GM12878 (cell line): ENCODE data around the gene TADA3. TPM values are rescaled to one million over a fixed set of nuclear protein-coding genes. Genes with fewer than 3 reads are reported as not detected.

ENCODE experiments used
- ATAC-seq: fragments of 200-7000 bp; cut with Tn5 transposase; 3 replicates; pipeline ENCODE4 v1.9.1; 2020; ENCODE audit warnings: mild to moderate bottlenecking, moderate library complexity
- BruUV-seq: library from RNA; stranded (reverse); fragments of 400-500 nt; replicated peaks from 2 replicates; lab custom pipeline; 2021; lab: Mats Ljungman, UMichigan
- CTCF ChIA-PET: fragments of 300-600 bp; sonication (Branson Sonifier 250); formaldehyde crosslinking; extraction: SDS; loops from one replicate; lab custom pipeline; 2021; ENCODE audit warnings: inconsistent platforms; lab: Yijun Ruan, JAX
- POLR2A ChIA-PET: fragments of 350-600 bp; formaldehyde crosslinking; extraction: SDS; loops from one replicate; lab custom pipeline; 2021; ENCODE audit warnings: inconsistent platforms; lab: Charles Lee
- RAD21 ChIA-PET: fragments of 300-600 bp; sonication (Branson Sonifier 250); formaldehyde crosslinking; loops from one replicate; lab custom pipeline; 2023; ENCODE audit warnings: antibody characterized with exemption; ENCODE audit not compliant: unreplicated experiment; lab: Charles Lee
- SMC1A ChIA-PET: fragments of 300-600 bp; sonication (Branson Sonifier 250); formaldehyde crosslinking; loops from one replicate; lab custom pipeline; 2023; ENCODE audit not compliant: unreplicated experiment, uncharacterized antibody; lab: Charles Lee
- DNase-seq: peaks from one replicate; pipeline ENCODE4 v3.0.0-alpha.2; 2011; ENCODE audit warnings: low read depth, low spot score
- FAIRE-seq: peaks from 3 replicates; lab custom pipeline; 2011; peaks lifted over from hg19 to GRCh38; lab: Jason Lieb, UNC
- H2AFZ ChIP-seq: 2 replicates; pipeline ENCODE4 v1.6.0; 2011; ENCODE audit warnings: low read depth, low read length, control low read depth; ENCODE audit not compliant: control insufficient read depth
- H3K27ac ChIP-seq: 2 replicates; pipeline ENCODE4 v1.5.1; 2011; ENCODE audit warnings: control low read depth; ENCODE audit not compliant: control insufficient read depth, insufficient read depth
- H3K27me3 ChIP-seq, 2 experiments: replicated peaks in 1 of 2; 2 replicates each; pipeline versions ENCODE4 v1.6.0 to v1.6.1; 2011; ENCODE audit warnings: low read length in 1 of 2; ENCODE audit not compliant: control insufficient read depth in 2 of 2, insufficient read depth in 2 of 2
- H3K36me3 ChIP-seq, 2 experiments: 2 replicates each; pipeline ENCODE4 v1.5.1; 2011; ENCODE audit warnings: low read length in 1 of 2; ENCODE audit not compliant: control insufficient read depth in 2 of 2, insufficient read depth in 2 of 2
- H3K4me1 ChIP-seq: 2 replicates; pipeline ENCODE4 v1.6.1; 2011; ENCODE audit warnings: mild to moderate bottlenecking, low read length, moderate library complexity, mixed read lengths; ENCODE audit not compliant: control insufficient read depth, insufficient read depth
- H3K4me2 ChIP-seq: 2 replicates; pipeline ENCODE4 v1.6.0; 2011; ENCODE audit warnings: control low read depth; ENCODE audit not compliant: control insufficient read depth, insufficient read depth
- H3K4me3 ChIP-seq: fragments of 200-600 bp; sonication (generic); 2 replicates; pipeline ENCODE4 v1.5.1; 2016
- H3K79me2 ChIP-seq: 2 replicates; pipeline ENCODE4 v1.6.0; 2011; ENCODE audit warnings: low read length; ENCODE audit not compliant: control insufficient read depth, insufficient read depth
- H3K9ac ChIP-seq: 2 replicates; pipeline ENCODE4 v1.8.0; 2011; ENCODE audit warnings: low read length, control low read depth, mixed read lengths; ENCODE audit not compliant: control insufficient read depth, insufficient read depth
- H3K9me3 ChIP-seq: replicated peaks from 3 replicates; pipeline ENCODE4 v1.5.1; 2011; ENCODE audit warnings: mild to moderate bottlenecking, low read length; ENCODE audit not compliant: control insufficient read depth, insufficient read depth
- H4K20me1 ChIP-seq: 2 replicates; pipeline ENCODE4 v1.6.0; 2011; ENCODE audit not compliant: control insufficient read depth, insufficient read depth
- BACH1 ChIP-seq: fragments of 450-650 bp; IDR thresholded peaks from 2 replicates; pipeline ENCODE4 v1.6.1; 2017; ENCODE audit warnings: mild to moderate bottlenecking, borderline replicate concordance
- ESRRA ChIP-seq: IDR thresholded peaks from 2 replicates; pipeline ENCODE4 v1.6.1; 2012; ENCODE audit warnings: mild to moderate bottlenecking, low read length, improper control_type of control experiment
- MEF2B ChIP-seq: fragments of 450-650 bp; IDR thresholded peaks from 2 replicates; pipeline ENCODE4 v1.6.1; 2018; ENCODE audit warnings: mild to moderate bottlenecking, moderate library complexity; ENCODE audit not compliant: partially characterized antibody, poor library complexity, severe bottlenecking
- MYC ChIP-seq: IDR thresholded peaks from 2 replicates; pipeline ENCODE4 v1.6.1; 2011; ENCODE audit warnings: mild to moderate bottlenecking, low read length, moderate library complexity, inconsistent platforms; ENCODE audit not compliant: insufficient read depth, insufficient replicate concordance, insufficient read length, severe bottlenecking
- WGBS: methylation state at CpG from one replicate; pipeline ENCODE4 v1.1.6; 2016; ENCODE audit warnings: low lambda C conversion rate; ENCODE audit not compliant: insufficient replicate concordance, insufficient coverage; ENCODE audit errors: missing lambda C conversion rate; 5-methylcytosine and 5-hydroxymethylcytosine counted together
- in situ Hi-C: fragments of 300-500 bp; cut with MboI; formaldehyde crosslinking; loops from 9 replicates; pipeline ENCODE4 v1.14.3; 2018; ENCODE audit warnings: mixed read lengths
- intact Hi-C: fragments of 100-400 bp; cut with micrococcal nuclease; formaldehyde crosslinking; loops from one replicate; pipeline ENCODE4 v1.14.2; 2022; ENCODE audit not compliant: unreplicated experiment
- polyA plus RNA-seq, 11 experiments: library from polyadenylated mRNA; depleted of rRNA in 4 of 11; unstranded in 6 of 11; stranded (reverse) in 5 of 11; fragments of >200 nt; fragmentation: Nextera tagmentation in 4 of 11; fragmentation: Illumina TruSeq in 1 of 11; extraction: Ambion mirVana in 4 of 11; extraction: Trizol in 1 of 11; gene quantifications; 1 replicate in 1 of 11; 2 replicates in 10 of 11; pipeline versions ENCODE4 v1.2.1 to v1.2.3, GENCODE V29; 2011 to 2016; ENCODE audit warnings: inconsistent platforms in 2 of 11, missing spikeins in 2 of 11, low read depth in 1 of 11
- total RNA-seq, 4 experiments: library from RNA; depleted of rRNA in 3 of 4; stranded (reverse); fragments of >200 nt in 3 of 4; fragmentation: Illumina TruSeq in 1 of 4; extraction: Trizol in 1 of 4; gene quantifications; 2 replicates each; pipeline versions ENCODE4 v1.2.1 to v1.2.3, GENCODE V29; 2013 to 2021
- TF ChIP-seq, protein P1 (sequence below): fragments of 450-650 bp; formaldehyde crosslinking; IDR thresholded peaks from 2 replicates; pipeline ENCODE4 v1.4.0; 2022; ENCODE audit warnings: mild to moderate bottlenecking, moderate library complexity
- TF ChIP-seq, protein P2 (sequence below): fragments of 450-650 bp; IDR thresholded peaks from 2 replicates; pipeline ENCODE4 v1.6.1; 2018; ENCODE audit warnings: mild to moderate bottlenecking, low read depth, moderate library complexity; ENCODE audit not compliant: partially characterized antibody
- TF ChIP-seq, protein P3 (sequence below): fragments of 450-650 bp; IDR thresholded peaks from 2 replicates; pipeline ENCODE4 v1.6.1; 2017; ENCODE audit warnings: mild to moderate bottlenecking, moderate library complexity
- TF ChIP-seq, protein P4 (sequence below): fragments of 450-650 bp; IDR thresholded peaks from 2 replicates; pipeline ENCODE4 v1.6.1; 2017; ENCODE audit warnings: borderline replicate concordance

The TADA3 gene
- total and polyA plus RNA-seq, 10 of the 15 experiments (the other 5 are each of a cell fraction or from before 2014, with no cell fraction given) = 2.6 to 71.2 (median 51.0) TPM

DNA sequence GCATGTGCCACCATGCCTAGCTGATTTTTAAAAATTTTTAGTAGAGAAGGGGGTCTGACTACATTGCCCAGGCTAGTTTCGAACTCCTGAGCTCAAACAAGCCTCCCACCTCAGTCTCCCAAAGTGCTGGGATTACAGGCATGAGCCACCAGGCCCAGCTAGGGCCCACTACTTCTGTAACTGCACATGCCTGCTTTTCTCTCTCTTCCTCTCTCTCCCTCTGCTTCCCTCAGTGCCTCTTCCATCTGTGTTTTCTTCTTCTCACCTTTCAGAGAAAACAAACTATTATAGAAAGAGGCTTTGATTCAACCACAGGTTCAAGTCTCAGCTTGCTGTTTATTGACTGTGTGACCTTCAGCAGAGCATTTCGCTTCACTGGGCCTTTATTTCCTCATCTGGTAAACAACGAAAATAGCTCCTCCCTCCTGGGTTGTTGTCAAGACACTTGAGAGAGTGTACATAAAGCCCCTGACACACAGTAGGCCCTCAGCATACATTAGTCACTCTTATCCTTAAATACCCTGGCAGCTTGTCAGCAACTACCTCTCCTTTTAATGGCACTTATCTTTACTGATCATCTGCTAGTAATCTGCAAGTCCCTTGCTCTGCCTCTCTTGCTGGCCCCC, 10.2 kb downstream of the TADA3 start (continued):
- TF ChIP-seq, protein P1, sequence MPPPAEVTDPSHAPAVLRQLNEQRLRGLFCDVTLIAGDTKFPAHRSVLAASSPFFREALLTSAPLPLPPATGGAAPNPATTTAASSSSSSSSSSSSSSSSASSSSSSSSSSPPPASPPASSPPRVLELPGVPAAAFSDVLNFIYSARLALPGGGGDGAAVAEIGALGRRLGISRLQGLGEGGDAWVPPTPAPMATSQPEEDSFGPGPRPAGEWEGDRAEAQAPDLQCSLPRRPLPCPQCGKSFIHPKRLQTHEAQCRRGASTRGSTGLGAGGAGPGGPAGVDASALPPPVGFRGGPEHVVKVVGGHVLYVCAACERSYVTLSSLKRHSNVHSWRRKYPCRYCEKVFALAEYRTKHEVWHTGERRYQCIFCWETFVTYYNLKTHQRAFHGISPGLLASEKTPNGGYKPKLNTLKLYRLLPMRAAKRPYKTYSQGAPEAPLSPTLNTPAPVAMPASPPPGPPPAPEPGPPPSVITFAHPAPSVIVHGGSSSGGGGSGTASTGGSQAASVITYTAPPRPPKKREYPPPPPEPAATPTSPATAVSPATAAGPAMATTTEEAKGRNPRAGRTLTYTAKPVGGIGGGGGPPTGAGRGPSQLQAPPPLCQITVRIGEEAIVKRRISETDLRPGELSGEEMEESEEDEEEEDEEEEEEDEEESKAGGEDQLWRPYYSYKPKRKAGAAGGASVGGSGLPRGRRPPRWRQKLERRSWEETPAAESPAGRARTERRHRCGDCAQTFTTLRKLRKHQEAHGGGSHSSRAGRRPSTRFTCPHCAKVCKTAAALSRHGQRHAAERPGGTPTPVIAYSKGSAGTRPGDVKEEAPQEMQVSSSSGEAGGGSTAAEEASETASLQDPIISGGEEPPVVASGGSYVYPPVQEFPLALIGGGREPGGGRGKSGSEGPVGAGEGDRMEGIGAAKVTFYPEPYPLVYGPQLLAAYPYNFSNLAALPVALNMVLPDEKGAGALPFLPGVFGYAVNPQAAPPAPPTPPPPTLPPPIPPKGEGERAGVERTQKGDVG (CRISPR knock-in tag) = no peak
- no peak for TF ChIP-seq ESRRA

DNA sequence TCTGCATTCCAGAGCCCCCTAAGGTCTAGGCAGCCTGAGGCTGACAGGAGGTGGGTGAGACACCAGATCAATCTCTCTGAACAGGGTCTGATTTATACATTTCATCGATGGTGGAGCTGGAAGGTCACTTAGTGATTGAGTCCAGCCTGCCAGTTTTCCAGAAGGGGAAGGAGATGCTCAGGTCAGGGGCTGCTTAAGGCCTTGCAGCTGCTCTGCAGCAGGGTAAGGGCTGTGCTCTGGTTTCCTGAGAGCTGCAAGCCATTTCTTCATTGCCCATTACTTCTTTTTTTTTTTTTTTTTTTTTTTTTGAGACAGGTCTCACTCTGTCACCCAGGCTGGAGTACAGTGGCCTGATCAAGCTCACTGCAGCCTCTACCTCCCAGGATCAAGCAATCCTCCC, 10.7 kb downstream of the TADA3 start:
- RAD21 ChIA-PET = interaction anchor here (1.3 to 3.0 kb wide), 6 partner anchors 12 to 693 kb away, joined by 3 to 11 read pairs (median 4); partner anchors contain the start of genes ARPC4 and OGG1
- no peak overlapping the region for H3K4me3 ChIP-seq
- intact Hi-C loops (no loop called here), in situ Hi-C loops (no loop called here)
- no peak overlapping the region for H2AFZ ChIP-seq
- CTCF ChIA-PET = interaction anchor here (0.6 to 4.0 kb wide), 8 partner anchors 9 to 428 kb away, joined by 3 to 15 read pairs (median 3); partner anchors contain the start of genes ARPC4, CRELD1 and OGG1
- no peak overlapping the region for H3K4me2 ChIP-seq
- WGBS = 91% methylated on average over 1 of the region's 1 CpG
- peaks cover 2 to 7% of the 10 kb centered on the region in 2 experiments; a peak in 2 of 4 replicates for H3K36me3 ChIP-seq
- POLR2A ChIA-PET = interaction anchor here (0.5 to 1.8 kb wide), 7 partner anchors 9 to 299 kb away, joined by 3 to 9 read pairs (median 4); partner anchors contain the start of genes ARPC4 and TADA3
- ATAC-seq (no peak), FAIRE-seq (no peak), DNase-seq (no peak)
- no peaks in the 10 kb centered on the region for H4K20me1 ChIP-seq
- H3K27me3 ChIP-seq = no peaks in the 10 kb centered on the region
- SMC1A ChIA-PET = interaction anchor here (0.7 to 1.9 kb wide), 8 partner anchors 9 to 276 kb away, joined by 3 to 8 read pairs (median 3); no protein-coding TSS in a partner anchor
- H3K27ac ChIP-seq = no peak overlapping the region
- peaks cover 31% of the 10 kb centered on the region for H3K4me1 ChIP-seq
- no peak overlapping the region for H3K9ac ChIP-seq
- H3K79me2 ChIP-seq = no peaks in the 10 kb centered on the region
- H3K9me3 ChIP-seq = no peaks in the 10 kb centered on the region
- BruUV-seq = no TSS peak
- TF ChIP-seq MYC (no peak), BACH1 (no peak), MEF2B (no peak)
- TF ChIP-seq, protein P2, sequence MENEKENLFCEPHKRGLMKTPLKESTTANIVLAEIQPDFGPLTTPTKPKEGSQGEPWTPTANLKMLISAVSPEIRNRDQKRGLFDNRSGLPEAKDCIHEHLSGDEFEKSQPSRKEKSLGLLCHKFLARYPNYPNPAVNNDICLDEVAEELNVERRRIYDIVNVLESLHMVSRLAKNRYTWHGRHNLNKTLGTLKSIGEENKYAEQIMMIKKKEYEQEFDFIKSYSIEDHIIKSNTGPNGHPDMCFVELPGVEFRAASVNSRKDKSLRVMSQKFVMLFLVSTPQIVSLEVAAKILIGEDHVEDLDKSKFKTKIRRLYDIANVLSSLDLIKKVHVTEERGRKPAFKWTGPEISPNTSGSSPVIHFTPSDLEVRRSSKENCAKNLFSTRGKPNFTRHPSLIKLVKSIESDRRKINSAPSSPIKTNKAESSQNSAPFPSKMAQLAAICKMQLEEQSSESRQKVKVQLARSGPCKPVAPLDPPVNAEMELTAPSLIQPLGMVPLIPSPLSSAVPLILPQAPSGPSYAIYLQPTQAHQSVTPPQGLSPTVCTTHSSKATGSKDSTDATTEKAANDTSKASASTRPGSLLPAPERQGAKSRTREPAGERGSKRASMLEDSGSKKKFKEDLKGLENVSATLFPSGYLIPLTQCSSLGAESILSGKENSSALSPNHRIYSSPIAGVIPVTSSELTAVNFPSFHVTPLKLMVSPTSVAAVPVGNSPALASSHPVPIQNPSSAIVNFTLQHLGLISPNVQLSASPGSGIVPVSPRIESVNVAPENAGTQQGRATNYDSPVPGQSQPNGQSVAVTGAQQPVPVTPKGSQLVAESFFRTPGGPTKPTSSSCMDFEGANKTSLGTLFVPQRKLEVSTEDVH = no peak
- TF ChIP-seq, protein P3, sequence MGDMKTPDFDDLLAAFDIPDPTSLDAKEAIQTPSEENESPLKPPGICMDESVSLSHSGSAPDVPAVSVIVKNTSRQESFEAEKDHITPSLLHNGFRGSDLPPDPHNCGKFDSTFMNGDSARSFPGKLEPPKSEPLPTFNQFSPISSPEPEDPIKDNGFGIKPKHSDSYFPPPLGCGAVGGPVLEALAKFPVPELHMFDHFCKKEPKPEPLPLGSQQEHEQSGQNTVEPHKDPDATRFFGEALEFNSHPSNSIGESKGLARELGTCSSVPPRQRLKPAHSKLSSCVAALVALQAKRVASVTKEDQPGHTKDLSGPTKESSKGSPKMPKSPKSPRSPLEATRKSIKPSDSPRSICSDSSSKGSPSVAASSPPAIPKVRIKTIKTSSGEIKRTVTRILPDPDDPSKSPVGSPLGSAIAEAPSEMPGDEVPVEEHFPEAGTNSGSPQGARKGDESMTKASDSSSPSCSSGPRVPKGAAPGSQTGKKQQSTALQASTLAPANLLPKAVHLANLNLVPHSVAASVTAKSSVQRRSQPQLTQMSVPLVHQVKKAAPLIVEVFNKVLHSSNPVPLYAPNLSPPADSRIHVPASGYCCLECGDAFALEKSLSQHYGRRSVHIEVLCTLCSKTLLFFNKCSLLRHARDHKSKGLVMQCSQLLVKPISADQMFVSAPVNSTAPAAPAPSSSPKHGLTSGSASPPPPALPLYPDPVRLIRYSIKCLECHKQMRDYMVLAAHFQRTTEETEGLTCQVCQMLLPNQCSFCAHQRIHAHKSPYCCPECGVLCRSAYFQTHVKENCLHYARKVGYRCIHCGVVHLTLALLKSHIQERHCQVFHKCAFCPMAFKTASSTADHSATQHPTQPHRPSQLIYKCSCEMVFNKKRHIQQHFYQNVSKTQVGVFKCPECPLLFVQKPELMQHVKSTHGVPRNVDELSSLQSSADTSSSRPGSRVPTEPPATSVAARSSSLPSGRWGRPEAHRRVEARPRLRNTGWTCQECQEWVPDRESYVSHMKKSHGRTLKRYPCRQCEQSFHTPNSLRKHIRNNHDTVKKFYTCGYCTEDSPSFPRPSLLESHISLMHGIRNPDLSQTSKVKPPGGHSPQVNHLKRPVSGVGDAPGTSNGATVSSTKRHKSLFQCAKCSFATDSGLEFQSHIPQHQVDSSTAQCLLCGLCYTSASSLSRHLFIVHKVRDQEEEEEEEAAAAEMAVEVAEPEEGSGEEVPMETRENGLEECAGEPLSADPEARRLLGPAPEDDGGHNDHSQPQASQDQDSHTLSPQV = no peak
- TF ChIP-seq, protein P4, sequence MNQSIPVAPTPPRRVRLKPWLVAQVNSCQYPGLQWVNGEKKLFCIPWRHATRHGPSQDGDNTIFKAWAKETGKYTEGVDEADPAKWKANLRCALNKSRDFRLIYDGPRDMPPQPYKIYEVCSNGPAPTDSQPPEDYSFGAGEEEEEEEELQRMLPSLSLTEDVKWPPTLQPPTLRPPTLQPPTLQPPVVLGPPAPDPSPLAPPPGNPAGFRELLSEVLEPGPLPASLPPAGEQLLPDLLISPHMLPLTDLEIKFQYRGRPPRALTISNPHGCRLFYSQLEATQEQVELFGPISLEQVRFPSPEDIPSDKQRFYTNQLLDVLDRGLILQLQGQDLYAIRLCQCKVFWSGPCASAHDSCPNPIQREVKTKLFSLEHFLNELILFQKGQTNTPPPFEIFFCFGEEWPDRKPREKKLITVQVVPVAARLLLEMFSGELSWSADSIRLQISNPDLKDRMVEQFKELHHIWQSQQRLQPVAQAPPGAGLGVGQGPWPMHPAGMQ = no peak
